SK-N-SH (cell line): ENCODE measurements around the gene CHD5. TPM values are rescaled to one million over a fixed set of nuclear protein-coding genes. Genes with fewer than 3 reads are reported as not detected.

Experiments
- CTCF ChIA-PET: fragments of 300-600, 350-600 bp; formaldehyde crosslinking; extraction: SDS; loops from one replicate; lab custom pipeline; 2021; lab: Yijun Ruan, JAX
- POLR2A ChIA-PET: fragments of 350-600 bp; sonication (Branson Sonifier 250); formaldehyde crosslinking; extraction: SDS; loops from one replicate; lab custom pipeline; 2020; ENCODE audit warnings: antibody characterized with exemption, inconsistent platforms; lab: Yijun Ruan, JAX
- DNase-seq: peaks from one replicate; pipeline ENCODE4 v3.0.0; 2012
- H2AFZ ChIP-seq: fragments of 200-600 bp; sonication (generic); 2 replicates; pipeline ENCODE4 v1.8.1; 2016; ENCODE audit warnings: antibody characterized with exemption, mild to moderate bottlenecking, low read depth
- H3F3A ChIP-seq: fragments of 200-600 bp; sonication (generic); replicated peaks from 2 replicates; pipeline ENCODE3; 2016; ENCODE audit warnings: antibody characterized with exemption, mild to moderate bottlenecking; ENCODE audit not compliant: insufficient read depth
- H3K27ac ChIP-seq, 2 experiments: fragments of 200-500 bp in 1 of 2; fragments of 200-600 bp in 1 of 2; sonication (Bioruptor generic) in 1 of 2; sonication (generic), shearing (Covaris generic) in 1 of 2; 2 replicates each; pipeline versions ENCODE4 v1.5.1 to v1.6.1; 2014 to 2016; ENCODE audit warnings: low read depth in 2 of 2, inconsistent platforms in 1 of 2, low read length in 1 of 2, mild to moderate bottlenecking in 1 of 2, mixed read lengths in 1 of 2
- H3K27me3 ChIP-seq: fragments of 200-600 bp; sonication (generic), shearing (Covaris generic); 2 replicates; pipeline ENCODE4 v1.6.1; 2016; ENCODE audit warnings: mixed run types; ENCODE audit not compliant: insufficient read depth
- H3K36me3 ChIP-seq, 2 experiments: fragments of 200-500 bp in 1 of 2; fragments of 200-600 bp in 1 of 2; sonication (Bioruptor generic) in 1 of 2; sonication (generic) in 1 of 2; replicated peaks in 1 of 2; 2 replicates each; pipeline versions ENCODE3 to v1.5.1; 2014 to 2016; ENCODE audit warnings: low read length in 1 of 2, mild to moderate bottlenecking in 1 of 2; ENCODE audit not compliant: insufficient read depth in 2 of 2, control insufficient read depth in 1 of 2
- H3K4me1 ChIP-seq, 2 experiments: fragments of 200-500 bp in 1 of 2; fragments of 200-600 bp in 1 of 2; sonication (Bioruptor generic) in 1 of 2; sonication (generic), shearing (Covaris generic) in 1 of 2; 2 replicates each; pipeline versions ENCODE4 v1.5.1 to v1.6.1; 2014 to 2016; ENCODE audit warnings: low read depth in 1 of 2, low read length in 1 of 2, mixed run types in 1 of 2; ENCODE audit not compliant: insufficient read depth in 2 of 2, control insufficient read depth in 1 of 2
- H3K4me2 ChIP-seq: fragments of 200-600 bp; sonication (generic), shearing (Covaris generic); 2 replicates; pipeline ENCODE4 v1.6.1; 2017; ENCODE audit warnings: mixed run types
- H3K4me3 ChIP-seq, 2 experiments: fragments of 200-500 bp in 1 of 2; fragments of 200-600 bp in 1 of 2; sonication (Bioruptor generic) in 1 of 2; sonication (generic), shearing (Covaris generic) in 1 of 2; 2 replicates each; pipeline versions ENCODE4 v1.5.1 to v1.8.1; 2014 to 2016; ENCODE audit warnings: low read depth in 2 of 2, inconsistent platforms in 1 of 2, low read length in 1 of 2, mild to moderate bottlenecking in 1 of 2, mixed read lengths in 1 of 2, moderate library complexity in 1 of 2
- H3K79me2 ChIP-seq: fragments of 200-600 bp; sonication (generic); 2 replicates; pipeline ENCODE4 v1.8.1; 2017; ENCODE audit warnings: mild to moderate bottlenecking; ENCODE audit not compliant: insufficient read depth
- H3K9ac ChIP-seq: fragments of 200-600 bp; sonication (generic); 2 replicates; pipeline ENCODE4 v1.6.1; 2017; ENCODE audit warnings: mixed run types
- H3K9me2 ChIP-seq: fragments of 200-600 bp; sonication (generic); 2 replicates; pipeline ENCODE4 v1.6.1; 2017; ENCODE audit warnings: mixed run types
- H3K9me3 ChIP-seq: fragments of 200-600 bp; sonication (generic); 2 replicates; pipeline ENCODE4 v1.6.1; 2017; ENCODE audit warnings: mixed run types, mild to moderate bottlenecking, moderate library complexity
- H4K20me1 ChIP-seq: fragments of 200-600 bp; sonication (generic); 2 replicates; pipeline ENCODE4 v1.6.1; 2017; ENCODE audit warnings: mild to moderate bottlenecking, mixed run types; ENCODE audit not compliant: insufficient read depth
- ELF1 ChIP-seq: IDR thresholded peaks from 2 replicates; pipeline ENCODE4 v1.4.0; 2012
- EP300 ChIP-seq, 2 experiments: IDR thresholded peaks; 2 replicates each; pipeline versions ENCODE4 v1.4.0 to v1.6.1; 2012; ENCODE audit warnings: borderline replicate concordance in 1 of 2, low read depth in 1 of 2, low read length in 1 of 2
- FOSL2 ChIP-seq: IDR thresholded peaks from 2 replicates; pipeline ENCODE4 v1.4.0; 2012; ENCODE audit warnings: low read depth, mild to moderate bottlenecking, moderate library complexity, borderline replicate concordance
- FOXJ3 ChIP-seq: sonication (generic); formaldehyde crosslinking; IDR thresholded peaks from 2 replicates; pipeline ENCODE4 v1.5.1; 2020; ENCODE audit warnings: mild to moderate bottlenecking, missing genetic modification reagents
- GABPA ChIP-seq: IDR thresholded peaks from 2 replicates; pipeline ENCODE4 v1.4.0; 2012; ENCODE audit warnings: low read depth, mild to moderate bottlenecking
- MEF2A ChIP-seq: IDR thresholded peaks from 2 replicates; pipeline ENCODE4 v1.4.0; 2012; ENCODE audit warnings: low read depth, borderline replicate concordance
- NFIC ChIP-seq: IDR thresholded peaks from 2 replicates; pipeline ENCODE4 v1.4.0; 2012; ENCODE audit warnings: borderline replicate concordance
- NRF1 ChIP-seq: IDR thresholded peaks from 2 replicates; pipeline ENCODE4 v1.6.1; 2012; ENCODE audit warnings: low read depth, mild to moderate bottlenecking, low read length
- RCOR1 ChIP-seq: fragments of 150-350 bp; IDR thresholded peaks from 2 replicates; pipeline ENCODE4 v1.6.1; 2017; ENCODE audit warnings: antibody characterized with exemption, low read length
- RFX5 ChIP-seq: IDR thresholded peaks from 2 replicates; pipeline ENCODE4 v1.6.1; 2012; ENCODE audit warnings: mild to moderate bottlenecking, improper control_type of control experiment, low read length
- RXRA ChIP-seq: IDR thresholded peaks from 2 replicates; pipeline ENCODE4 v1.4.0; 2012; ENCODE audit warnings: low read depth, mild to moderate bottlenecking, borderline replicate concordance
- SMC3 ChIP-seq: IDR thresholded peaks from 2 replicates; pipeline ENCODE4 v1.6.1; 2012; ENCODE audit warnings: low read depth, low read length, improper control_type of control experiment
- TAF1 ChIP-seq: IDR thresholded peaks from 2 replicates; pipeline ENCODE4 v1.6.1; 2012; ENCODE audit warnings: low read depth, mild to moderate bottlenecking, low read length, moderate library complexity, borderline replicate concordance
- TEAD4 ChIP-seq: IDR thresholded peaks from 2 replicates; pipeline ENCODE4 v1.4.0; 2012; ENCODE audit warnings: mild to moderate bottlenecking, borderline replicate concordance; ENCODE audit not compliant: insufficient read depth
- WGBS: methylation state at CpG from one replicate; pipeline ENCODE4 v1.1.6; 2017; ENCODE audit warnings: low lambda C conversion rate; 5-methylcytosine and 5-hydroxymethylcytosine counted together
- polyA plus RNA-seq, 3 experiments: library from polyadenylated mRNA; depleted of rRNA; stranded (reverse); fragments of >200 nt; gene quantifications; 2 replicates each; pipeline ENCODE4 v1.2.3, GENCODE V29; 2012
- TF ChIP-seq, protein P1 (sequence below): IDR thresholded peaks from 2 replicates; pipeline ENCODE4 v1.6.1; 2012; ENCODE audit warnings: mild to moderate bottlenecking, low read depth, low read length, moderate library complexity
- TF ChIP-seq, protein P2 (sequence below): IDR thresholded peaks from 2 replicates; pipeline ENCODE4 v1.4.0; 2012; ENCODE audit warnings: low read depth, borderline replicate concordance
- TF ChIP-seq, protein P3 (sequence below): fragments of 150-350 bp; IDR thresholded peaks from 2 replicates; pipeline ENCODE4 v1.6.1; 2016; ENCODE audit warnings: mild to moderate bottlenecking, low read depth, low read length
- TF ChIP-seq, protein P4 (sequence below): IDR thresholded peaks from 2 replicates; pipeline ENCODE4 v1.4.0; 2012; ENCODE audit warnings: low read depth
- TF ChIP-seq, protein P5 (sequence below): fragments of 200-600 bp; sonication (generic); IDR thresholded peaks from 2 replicates; pipeline ENCODE4 v1.6.1; 2017; ENCODE audit warnings: antibody characterized with exemption, mild to moderate bottlenecking, moderate library complexity

CHD5 gene
- polyA plus RNA-seq, 1 of the 3 experiments (the other 2 are of a cell fraction), result 0.26 TPM

DNA sequence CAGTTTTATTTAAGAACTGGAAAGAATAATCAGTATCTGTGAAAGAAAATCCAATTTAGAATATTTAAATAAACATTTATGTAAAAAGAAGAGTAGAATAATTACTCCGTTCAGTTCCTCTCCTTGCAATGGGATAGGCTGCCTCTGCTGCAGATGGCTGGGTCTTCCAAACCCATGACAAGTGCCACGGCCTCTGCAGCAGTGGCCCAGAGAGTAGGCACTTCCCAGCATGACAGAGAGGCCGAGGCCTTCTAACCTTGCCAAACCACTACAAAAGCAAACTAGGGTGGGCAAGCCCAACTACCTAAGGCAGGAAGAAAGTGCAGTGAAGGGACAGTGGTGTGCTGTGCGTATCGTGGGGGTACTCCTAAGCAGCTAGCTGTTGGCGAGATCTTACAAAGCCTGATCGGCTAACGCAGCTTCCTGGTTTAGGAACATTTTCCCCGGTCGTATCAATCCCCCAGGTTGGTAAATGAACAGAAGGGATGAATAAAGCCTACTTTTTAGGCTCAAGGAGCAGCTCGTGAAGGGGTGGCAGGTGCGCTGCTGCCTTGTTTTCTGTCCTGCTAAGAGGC, 41.2 kb upstream of the CHD5 start:
- Histone ChIP-seq H3K27ac (no peak overlapping the region), H3K9me3 (no peaks in the 10 kb centered on the region), H3K9me2 (no peaks in the 10 kb centered on the region), H3K36me3 (peaks cover 6 to 31% of the 10 kb centered on the region in 2 experiments), H3K4me3 (no peak overlapping the region), H3K27me3 (no peaks in the 10 kb centered on the region), H3K79me2 (peaks cover 3% of the 10 kb centered on the region; the same call in 1 of the 2 replicates), H2AFZ (no peak overlapping the region)
- CTCF ChIA-PET, result interaction anchor here (0.8 to 2.5 kb wide), 10 partner anchors 10 to 36 kb away, joined by 3 to 10 read pairs (median 3); no protein-coding TSS in a partner anchor
- TF ChIP-seq NRF1 (no peak), RFX5 (no peak), GABPA (no peak), FOSL2 (no peak), EP300 (IDR thresholded peaks at IDR 0.05; ENCODE audit: borderline replicate concordance in 1 of 2, low read depth in 1 of 2, low read length in 1 of 2) (no peak), RXRA (no peak), SMC3 (no peak), RCOR1 (no peak), MEF2A (no peak), NFIC (no peak), ELF1 (no peak), FOXJ3 (CRISPR knock-in tag) (no peak), TAF1 (no peak), TEAD4 (no peak)
- TF ChIP-seq, protein P1, sequence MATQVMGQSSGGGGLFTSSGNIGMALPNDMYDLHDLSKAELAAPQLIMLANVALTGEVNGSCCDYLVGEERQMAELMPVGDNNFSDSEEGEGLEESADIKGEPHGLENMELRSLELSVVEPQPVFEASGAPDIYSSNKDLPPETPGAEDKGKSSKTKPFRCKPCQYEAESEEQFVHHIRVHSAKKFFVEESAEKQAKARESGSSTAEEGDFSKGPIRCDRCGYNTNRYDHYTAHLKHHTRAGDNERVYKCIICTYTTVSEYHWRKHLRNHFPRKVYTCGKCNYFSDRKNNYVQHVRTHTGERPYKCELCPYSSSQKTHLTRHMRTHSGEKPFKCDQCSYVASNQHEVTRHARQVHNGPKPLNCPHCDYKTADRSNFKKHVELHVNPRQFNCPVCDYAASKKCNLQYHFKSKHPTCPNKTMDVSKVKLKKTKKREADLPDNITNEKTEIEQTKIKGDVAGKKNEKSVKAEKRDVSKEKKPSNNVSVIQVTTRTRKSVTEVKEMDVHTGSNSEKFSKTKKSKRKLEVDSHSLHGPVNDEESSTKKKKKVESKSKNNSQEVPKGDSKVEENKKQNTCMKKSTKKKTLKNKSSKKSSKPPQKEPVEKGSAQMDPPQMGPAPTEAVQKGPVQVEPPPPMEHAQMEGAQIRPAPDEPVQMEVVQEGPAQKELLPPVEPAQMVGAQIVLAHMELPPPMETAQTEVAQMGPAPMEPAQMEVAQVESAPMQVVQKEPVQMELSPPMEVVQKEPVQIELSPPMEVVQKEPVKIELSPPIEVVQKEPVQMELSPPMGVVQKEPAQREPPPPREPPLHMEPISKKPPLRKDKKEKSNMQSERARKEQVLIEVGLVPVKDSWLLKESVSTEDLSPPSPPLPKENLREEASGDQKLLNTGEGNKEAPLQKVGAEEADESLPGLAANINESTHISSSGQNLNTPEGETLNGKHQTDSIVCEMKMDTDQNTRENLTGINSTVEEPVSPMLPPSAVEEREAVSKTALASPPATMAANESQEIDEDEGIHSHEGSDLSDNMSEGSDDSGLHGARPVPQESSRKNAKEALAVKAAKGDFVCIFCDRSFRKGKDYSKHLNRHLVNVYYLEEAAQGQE, result no peak
- TF ChIP-seq, protein P2, sequence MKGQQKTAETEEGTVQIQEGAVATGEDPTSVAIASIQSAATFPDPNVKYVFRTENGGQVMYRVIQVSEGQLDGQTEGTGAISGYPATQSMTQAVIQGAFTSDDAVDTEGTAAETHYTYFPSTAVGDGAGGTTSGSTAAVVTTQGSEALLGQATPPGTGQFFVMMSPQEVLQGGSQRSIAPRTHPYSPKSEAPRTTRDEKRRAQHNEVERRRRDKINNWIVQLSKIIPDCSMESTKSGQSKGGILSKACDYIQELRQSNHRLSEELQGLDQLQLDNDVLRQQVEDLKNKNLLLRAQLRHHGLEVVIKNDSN, result no peak
- TF ChIP-seq, protein P3, sequence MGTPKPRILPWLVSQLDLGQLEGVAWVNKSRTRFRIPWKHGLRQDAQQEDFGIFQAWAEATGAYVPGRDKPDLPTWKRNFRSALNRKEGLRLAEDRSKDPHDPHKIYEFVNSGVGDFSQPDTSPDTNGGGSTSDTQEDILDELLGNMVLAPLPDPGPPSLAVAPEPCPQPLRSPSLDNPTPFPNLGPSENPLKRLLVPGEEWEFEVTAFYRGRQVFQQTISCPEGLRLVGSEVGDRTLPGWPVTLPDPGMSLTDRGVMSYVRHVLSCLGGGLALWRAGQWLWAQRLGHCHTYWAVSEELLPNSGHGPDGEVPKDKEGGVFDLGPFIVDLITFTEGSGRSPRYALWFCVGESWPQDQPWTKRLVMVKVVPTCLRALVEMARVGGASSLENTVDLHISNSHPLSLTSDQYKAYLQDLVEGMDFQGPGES, result no peak
- TF ChIP-seq, protein P4, sequence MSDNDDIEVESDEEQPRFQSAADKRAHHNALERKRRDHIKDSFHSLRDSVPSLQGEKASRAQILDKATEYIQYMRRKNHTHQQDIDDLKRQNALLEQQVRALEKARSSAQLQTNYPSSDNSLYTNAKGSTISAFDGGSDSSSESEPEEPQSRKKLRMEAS, result no peak
- TF ChIP-seq, protein P5, sequence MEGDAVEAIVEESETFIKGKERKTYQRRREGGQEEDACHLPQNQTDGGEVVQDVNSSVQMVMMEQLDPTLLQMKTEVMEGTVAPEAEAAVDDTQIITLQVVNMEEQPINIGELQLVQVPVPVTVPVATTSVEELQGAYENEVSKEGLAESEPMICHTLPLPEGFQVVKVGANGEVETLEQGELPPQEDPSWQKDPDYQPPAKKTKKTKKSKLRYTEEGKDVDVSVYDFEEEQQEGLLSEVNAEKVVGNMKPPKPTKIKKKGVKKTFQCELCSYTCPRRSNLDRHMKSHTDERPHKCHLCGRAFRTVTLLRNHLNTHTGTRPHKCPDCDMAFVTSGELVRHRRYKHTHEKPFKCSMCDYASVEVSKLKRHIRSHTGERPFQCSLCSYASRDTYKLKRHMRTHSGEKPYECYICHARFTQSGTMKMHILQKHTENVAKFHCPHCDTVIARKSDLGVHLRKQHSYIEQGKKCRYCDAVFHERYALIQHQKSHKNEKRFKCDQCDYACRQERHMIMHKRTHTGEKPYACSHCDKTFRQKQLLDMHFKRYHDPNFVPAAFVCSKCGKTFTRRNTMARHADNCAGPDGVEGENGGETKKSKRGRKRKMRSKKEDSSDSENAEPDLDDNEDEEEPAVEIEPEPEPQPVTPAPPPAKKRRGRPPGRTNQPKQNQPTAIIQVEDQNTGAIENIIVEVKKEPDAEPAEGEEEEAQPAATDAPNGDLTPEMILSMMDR, result no peak
- TF ChIP-seq, all 33 proteins: peak for 0
- no peak for DNase-seq
- no peaks in the 10 kb centered on the region for H3K4me1 ChIP-seq
- POLR2A ChIA-PET, result no interaction called here
- no peak overlapping the region for H3K4me2 ChIP-seq
- no peaks in the 10 kb centered on the region for H4K20me1 ChIP-seq
- 93% methylated on average over 11 of the region's 12 CpGs for WGBS
- no peak overlapping the region for H3K9ac ChIP-seq
- no peaks in the 10 kb centered on the region for H3F3A ChIP-seq
